HG03457 (cell line): Measurements from ENCODE around the gene ACOT8.
"Not testable (repeated sequence)": the region's sequence is repeated elsewhere in the genome, so short reads cannot be mapped to it uniquely, and the experiment has no call there.

Source experiments
- ATAC-seq: cut with Tn5 transposase; IDR thresholded peaks from one replicate; pipeline ENCODE4 v1.9.1; 2021; ENCODE audit warnings: moderate number of reproducible peaks; ENCODE audit not compliant: unreplicated experiment

The ACOT8 gene

DNA sequence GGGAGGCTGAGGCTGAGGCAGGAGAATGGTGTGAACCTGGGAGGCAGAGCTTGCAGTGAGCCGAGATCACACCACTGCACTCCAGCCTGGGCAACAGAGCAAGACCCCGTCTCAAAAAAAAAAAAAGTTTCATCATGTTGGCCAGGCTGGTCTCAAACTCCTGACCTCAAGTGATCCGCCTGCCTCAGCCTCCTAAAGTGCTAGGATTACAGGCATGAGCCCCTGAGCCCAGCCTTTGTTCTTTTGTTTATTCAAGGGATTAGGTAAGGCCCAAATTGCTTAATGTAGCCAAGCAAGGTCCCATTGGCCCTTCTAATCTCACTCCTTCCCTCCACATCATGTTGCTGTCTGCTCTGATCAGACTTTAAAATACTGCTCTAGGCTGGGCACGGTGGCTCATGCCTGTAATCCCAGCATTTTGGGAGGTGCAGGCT lies 27.5 kb downstream of the ACOT8 start:
- ATAC-seq, result not testable (repeated sequence)

GRCh38 chr20:45828589-45828988 lies 28.6 kb downstream of the ACOT8 start:
- no peak for ATAC-seq

DNA sequence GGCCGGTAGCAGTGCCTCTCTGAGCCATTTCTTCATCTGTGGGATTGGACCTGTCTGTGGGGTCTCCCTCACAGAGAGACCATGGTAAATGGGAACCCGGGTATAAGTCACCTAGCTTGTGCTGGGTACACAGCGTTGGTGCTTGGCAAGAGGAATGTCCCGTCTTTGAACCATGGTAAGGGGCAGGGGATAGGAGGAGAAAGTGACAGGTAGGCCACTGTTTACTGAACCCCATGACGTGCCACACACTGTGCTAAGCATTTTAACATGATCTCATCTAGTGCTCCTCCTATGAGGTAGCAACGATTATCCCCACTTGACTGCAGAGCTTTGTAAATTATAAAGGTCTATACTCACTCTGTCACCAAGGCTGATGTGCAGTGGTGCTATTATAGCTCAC lies 29.5 kb downstream of the ACOT8 start:
- ATAC-seq, result no peak

GRCh38 chr20:45827030-45827652 lies 30.1 kb downstream of the ACOT8 start, which contains the start of gene TNNC2:
Gene TNNC2, minus strand, starts transcription at chr20:45827312. Its CDS starts 64 bp downstream, at chr20:45827248.
- no peak for ATAC-seq

- ATAC-seq, result no peak
These were observed 30.7 kb downstream of the ACOT8 start for GRCh38 chr20:45826381-45827019.

GRCh38 chr20:45823949-45824835 lies 33.0 kb downstream of the ACOT8 start:
- no peak for ATAC-seq

DNA sequence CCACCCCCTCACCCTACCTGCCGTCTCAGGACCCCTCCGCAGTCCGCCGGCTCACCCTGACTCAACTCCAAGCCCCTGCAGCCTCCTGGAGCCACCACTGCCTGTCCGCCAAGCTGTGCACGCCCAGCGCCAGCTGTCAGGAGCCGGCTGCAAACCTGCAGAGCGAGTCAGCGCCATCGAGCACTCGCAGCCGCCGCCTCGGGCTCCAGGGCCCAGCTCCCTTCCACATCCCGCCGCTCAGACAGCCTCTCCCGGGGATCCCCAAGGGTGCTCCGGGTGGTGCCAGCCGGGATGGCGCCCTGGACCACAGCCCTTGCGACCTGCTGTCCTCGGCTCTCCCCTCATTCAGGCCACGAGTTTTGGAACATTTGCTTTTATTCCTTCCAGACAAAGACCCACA lies 34.3 kb downstream of the ACOT8 start:
- ATAC-seq, result no peak

DNA sequence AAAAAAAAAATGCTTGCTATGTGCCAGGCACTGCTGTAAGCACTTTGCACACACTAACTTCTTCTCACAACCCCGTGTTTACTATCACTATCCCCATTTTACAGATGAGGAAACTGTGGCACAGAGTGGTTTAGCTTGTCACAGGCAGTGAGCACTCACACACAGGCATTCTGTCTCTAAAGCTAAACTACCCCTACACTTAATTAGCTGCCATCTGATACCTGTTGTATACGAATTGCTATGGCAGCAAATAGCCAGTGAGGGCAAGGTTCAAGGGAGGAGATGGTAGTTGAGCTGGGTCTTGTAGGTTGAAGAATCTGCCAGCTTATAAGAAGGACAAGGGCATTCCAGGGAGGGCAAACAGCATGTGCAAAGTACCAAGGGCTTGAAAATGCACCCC lies 35.2 kb downstream of the ACOT8 start:
- no peak for ATAC-seq

DNA sequence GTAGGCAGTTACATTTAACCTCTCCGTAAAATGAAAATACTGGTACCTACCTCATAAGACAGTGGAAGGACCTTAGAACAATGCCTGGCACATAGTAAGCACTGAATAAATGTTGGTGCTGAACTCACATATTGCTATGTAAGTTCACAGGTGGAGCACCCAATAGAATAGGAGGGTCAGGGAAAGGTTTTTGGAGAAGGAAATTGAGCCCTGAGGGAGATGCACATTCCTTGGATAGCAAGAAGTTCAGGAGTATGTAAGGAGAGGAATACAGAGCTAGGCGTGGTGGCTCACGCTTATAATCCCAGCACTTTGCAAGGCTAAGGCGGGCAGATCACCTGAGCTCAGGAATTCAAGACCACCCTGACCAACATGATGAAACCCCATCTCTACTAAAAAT lies 37.7 kb downstream of the ACOT8 start:
- no peak for ATAC-seq

GRCh38 chr20:45818239-45818638 lies 39.0 kb downstream of the ACOT8 start:
- no peak for ATAC-seq

DNA sequence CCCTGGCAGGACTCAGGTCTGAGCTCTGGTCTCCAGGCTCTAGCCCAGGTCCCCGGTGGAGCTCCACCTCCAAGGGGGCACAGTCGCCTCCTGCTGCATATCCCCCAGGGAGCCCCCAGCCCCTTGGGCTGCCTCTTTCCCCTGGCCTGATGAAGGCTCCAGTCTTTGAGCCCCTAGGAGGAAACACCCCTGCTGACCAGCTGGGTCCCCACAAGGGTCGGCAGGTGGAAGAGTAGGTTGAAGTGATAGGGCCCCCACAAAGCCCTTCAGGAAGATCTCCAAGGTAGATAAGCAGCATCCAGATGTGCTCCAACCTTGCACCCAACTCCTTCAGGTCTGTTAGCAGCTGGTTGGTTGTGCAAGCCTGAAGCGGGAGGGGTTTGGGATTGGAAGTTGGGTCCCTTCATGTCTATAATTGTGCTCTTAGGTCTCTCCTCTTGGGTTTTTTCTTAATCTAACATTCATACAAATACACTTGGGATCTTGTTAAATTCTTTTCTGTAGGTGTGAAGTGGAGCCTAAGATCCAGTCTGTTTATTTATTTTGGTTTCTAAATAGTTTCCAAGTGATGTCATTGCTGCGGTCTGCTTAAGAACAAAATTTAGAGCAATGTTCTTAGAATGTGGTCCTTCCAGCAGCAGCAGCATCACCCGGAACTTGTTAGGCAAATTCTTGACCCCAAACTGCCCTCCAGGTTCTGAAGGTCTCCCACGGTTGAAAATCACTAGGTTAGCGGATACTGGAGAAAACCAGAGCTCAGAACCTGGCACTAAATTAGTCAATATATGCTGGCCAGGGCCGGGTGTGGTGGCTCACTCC lies 39.6 kb downstream of the ACOT8 start:
- ATAC-seq, result no peak

DNA sequence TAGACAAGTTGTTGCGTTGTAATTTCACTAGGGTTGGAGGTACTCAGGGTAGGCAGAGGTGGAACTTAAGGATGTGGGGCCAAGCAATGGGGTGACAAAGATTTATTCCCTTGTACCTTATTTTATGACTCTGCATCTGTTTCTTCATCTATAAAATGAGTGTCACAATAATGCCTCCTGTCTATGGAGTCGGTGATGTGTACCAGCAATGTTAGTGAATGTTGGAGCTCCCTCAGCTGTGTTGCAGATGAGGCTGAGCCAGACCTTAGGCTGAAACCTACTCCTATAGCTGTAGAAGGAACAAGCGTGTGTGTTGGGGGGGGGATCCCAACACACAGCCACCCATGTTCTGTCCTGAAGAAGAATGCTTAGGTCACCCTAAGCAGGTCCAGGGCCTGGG lies 40.2 kb downstream of the ACOT8 start:
- ATAC-seq, result no peak

GRCh38 chr20:45814314-45814713 lies 42.9 kb downstream of the ACOT8 start:
- no peak for ATAC-seq

DNA sequence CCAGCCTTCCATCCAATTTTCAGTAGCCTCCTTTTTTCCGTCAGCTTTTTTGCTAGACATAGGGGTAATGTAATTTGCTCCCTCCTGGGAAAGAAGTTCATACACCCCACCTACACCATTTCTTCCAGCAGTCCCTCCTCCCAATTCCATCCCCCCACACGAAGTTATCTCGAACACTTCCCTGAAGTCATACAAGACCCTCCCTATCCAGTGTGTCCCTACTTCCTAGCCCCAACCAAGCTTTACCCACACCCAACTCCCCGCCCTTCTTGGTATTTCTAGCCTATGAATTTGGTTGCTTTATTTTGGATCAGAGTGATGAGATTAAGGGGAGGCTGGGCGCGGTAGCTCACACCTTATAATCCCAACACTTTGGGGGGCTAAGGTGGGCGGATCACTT lies 43.7 kb downstream of the ACOT8 start:
- ATAC-seq, result no peak

DNA sequence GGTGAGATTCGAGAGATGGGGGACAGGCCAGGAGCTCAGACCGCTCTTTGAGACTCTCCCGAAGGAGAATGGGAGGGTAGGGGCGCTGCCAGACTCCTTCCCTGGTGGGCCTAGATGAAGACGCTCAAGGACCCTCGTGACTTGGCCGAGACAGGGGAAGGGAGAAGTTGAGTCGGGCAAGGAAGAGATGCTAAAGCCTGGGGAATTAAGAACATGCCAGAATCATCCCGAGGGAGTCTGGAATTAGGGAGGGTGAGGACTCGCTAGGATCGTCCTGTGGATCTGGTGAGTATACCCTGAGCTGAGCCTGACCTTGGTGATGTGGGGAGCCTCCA lies 44.2 kb downstream of the ACOT8 start:
- ATAC-seq, result no peak

DNA sequence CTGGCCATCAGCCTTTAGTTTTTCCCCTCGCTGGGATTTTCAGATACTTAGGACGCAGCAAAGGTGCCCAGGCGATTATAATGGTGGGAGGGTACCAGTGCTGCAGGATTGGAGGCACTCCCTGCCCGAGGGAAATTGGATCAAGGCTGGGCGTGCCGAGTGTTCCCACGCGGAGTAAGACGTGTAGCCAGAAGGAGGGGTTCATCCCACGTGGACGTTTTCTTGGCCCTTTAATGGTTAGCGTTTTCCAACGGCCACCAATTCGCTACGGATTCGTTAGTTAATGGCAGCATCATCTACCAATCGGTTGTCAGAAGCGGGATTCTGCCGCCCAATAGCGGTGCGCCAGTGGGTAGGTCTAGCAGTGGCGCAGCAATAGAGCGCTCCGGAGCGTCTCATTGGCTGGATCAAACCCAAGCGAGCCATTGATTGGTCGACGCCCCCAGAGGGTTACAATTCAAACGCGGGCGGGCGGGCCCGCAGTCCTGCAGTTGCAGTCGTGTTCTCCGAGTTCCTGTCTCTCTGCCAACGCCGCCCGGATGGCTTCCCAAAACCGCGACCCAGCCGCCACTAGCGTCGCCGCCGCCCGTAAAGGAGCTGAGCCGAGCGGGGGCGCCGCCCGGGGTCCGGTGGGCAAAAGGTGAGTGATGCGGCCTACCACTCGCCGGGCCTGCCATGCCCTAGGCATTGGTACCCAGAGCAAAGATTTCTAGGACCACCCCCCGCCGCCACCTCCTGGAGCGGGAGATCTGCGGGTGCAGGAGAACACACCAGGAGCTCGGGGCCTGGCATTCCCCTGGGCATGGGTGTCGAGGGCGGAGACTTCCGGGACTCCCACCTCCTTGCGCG lies 44.8 kb downstream of the ACOT8 start, which contains the start of gene UBE2C:
UBE2C (plus strand) TSS at position 488 of the 849 bp plus-strand sequence; CDS start at position 540, 52 bp downstream.
- peak; percentile 85 for ATAC-seq

GRCh38 chr20:45810191-45810970 lies 46.8 kb downstream of the ACOT8 start:
- no peak for ATAC-seq

DNA sequence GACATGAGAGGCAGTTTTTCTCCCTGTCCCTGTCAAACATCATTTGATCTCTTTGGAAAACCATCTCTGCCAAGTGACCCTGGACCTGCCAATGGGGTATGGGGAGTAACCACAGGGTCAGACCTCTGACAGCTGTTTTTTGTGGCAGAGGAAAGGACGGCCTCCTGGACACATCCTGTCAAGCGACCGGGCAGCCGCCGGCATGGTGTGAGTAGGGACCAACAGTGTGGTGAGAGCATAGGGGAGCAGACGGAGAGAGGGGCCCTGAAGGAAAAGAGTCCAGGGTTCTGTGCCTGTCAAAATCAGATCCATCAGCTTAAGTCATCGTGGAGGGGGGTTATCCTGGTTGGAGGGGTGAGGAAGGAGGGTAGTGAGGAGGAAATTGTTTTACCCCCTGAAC lies 55.3 kb downstream of the ACOT8 start:
- ATAC-seq, result no peak

GRCh38 chr20:45798935-45799642 lies 58.1 kb downstream of the ACOT8 start:
- ATAC-seq, result no peak
